ENCODE measurements around the gene PPIE.
A peak's percentile ranks its signal among the peaks of the same experiment; 100 is the strongest.
"Not testable (repeated sequence)": the region's sequence is repeated elsewhere in the genome, so short reads cannot be mapped to it uniquely, and the experiment has no call there.

The PPIE gene

GRCh38 chr1:39787468-39787867 is 48.8 kb downstream of the PPIE start:
- no peak for TF ChIP-seq CTCF (conservative IDR thresholded peaks at IDR 0.05; ENCODE audit: low read depth, low read length)
- no peak overlapping the region for H3K4me3 ChIP-seq (ENCODE audit: low read depth, low read length)
- no peak for DNase-seq (ENCODE audit: low read depth)

- not testable (repeated sequence) for DNase-seq (ENCODE audit: low read depth); H3K4me3 ChIP-seq (ENCODE audit: low read depth, low read length)
These were observed 49.3 kb downstream of the PPIE start for GRCh38 chr1:39787964-39788363.

- no peak for DNase-seq (ENCODE audit: low read depth)
- peak overlapping the region; percentile 29 for H3K4me3 ChIP-seq (ENCODE audit: low read depth, low read length)
- TF ChIP-seq CTCF (conservative IDR thresholded peaks at IDR 0.05; ENCODE audit: low read depth, low read length), result no peak
These were observed 49.7 kb downstream of the PPIE start for GRCh38 chr1:39788426-39788757.

DNA sequence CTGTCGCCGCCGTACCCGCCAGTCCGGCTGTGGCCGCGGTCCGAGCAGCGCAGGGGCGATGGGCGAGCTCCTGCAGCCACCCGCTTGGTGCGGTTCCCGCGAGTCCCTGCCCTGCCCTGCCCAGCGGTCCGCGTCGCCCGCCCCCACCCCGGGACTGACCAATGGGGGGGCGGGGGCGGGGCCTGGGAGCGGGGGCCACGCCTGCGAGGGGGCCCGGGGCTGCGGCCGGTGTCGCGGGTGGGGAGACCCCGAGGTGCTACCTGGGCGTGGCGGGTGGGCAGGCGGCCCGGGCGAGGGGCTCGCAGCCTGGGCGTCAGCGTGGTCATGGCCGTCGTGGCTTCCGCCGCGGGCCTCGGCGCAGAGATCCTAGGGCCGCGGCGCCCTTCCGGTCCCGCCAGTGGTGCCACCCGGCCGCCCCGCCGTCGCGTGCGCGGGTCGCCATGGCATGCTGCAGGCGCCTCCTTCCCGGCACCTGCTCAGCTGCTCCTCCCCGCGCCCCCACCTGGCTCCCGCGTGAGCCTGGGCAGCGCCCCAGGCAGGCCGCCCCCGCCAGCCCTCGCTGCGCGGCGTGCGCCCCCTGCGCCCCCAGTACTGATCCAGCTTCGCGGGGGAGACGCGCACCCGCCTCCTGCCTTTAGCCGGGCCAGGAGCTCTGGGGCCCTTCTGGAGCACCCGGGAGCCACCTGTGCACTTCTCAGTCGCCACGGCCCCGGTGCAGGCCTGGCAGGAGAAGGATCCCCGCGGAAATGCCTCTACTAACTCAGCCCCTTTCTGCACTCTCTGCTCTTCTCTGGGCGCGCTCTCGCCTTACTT is 50.3 kb downstream of the PPIE start, which contains the start of gene BMP8B:
TSS of gene BMP8B (minus strand) at position 108 of the 813 bp plus-strand sequence. CDS start 380 bp downstream, outside the sequence.
- TF ChIP-seq CTCF (conservative IDR thresholded peaks at IDR 0.05; ENCODE audit: low read depth, low read length), result no peak
- H3K4me3 ChIP-seq (ENCODE audit: low read depth, low read length), result peak within 1 kb of the TSS; percentile 29
- no peak for DNase-seq (ENCODE audit: low read depth)

DNA sequence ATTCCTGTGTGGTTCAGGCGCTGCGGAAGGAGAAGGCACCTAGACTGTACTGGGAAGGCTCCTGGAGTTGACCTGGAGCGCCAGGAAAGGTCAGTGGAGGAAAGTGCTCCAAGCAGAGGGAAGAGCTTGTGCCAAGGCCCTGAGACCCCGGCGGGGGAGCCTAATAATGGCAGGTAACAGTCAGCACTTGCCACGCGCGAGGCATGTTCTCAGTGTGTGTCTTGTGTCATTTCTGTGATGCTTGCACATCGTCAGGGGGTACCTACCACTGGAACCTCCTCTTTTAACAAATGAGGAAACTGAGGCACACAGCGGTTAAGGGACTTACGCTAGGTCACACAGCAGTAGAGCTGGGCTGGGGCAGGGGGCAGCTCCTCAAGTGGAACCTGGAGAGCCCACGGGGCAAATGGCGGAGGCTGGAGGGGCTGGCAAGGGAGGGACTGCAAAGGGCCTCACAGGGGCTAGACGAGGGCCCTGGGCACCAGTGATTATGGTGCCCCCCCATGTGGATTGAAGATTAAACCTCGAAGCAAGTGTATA is 51.0 kb downstream of the PPIE start:
- DNase-seq (ENCODE audit: low read depth), result no peak
- no peak overlapping the region for H3K4me3 ChIP-seq (ENCODE audit: low read depth, low read length)

GRCh38 chr1:39791838-39792237 is 53.2 kb downstream of the PPIE start:
- H3K4me3 ChIP-seq (ENCODE audit: low read depth, low read length), result no peak overlapping the region
- no peak for TF ChIP-seq CTCF (conservative IDR thresholded peaks at IDR 0.05; ENCODE audit: low read depth, low read length)
- no peak for DNase-seq (ENCODE audit: low read depth)

More for the DNA sequence above, 51.0 kb downstream of the PPIE start:
- no peak for TF ChIP-seq CTCF (conservative IDR thresholded peaks at IDR 0.05; ENCODE audit: low read depth, low read length)

GRCh38 chr1:39795651-39796050 is 57.0 kb downstream of the PPIE start:
- DNase-seq (ENCODE audit: low read depth), result no peak
- no peak overlapping the region for H3K4me3 ChIP-seq (ENCODE audit: low read depth, low read length)
- no peak for TF ChIP-seq CTCF (conservative IDR thresholded peaks at IDR 0.05; ENCODE audit: low read depth, low read length)
